A549 (cell line): Measurements from ENCODE around the gene EFHD1. TPM values are rescaled to one million over a fixed set of nuclear protein-coding genes. Genes with fewer than 3 reads are reported as not detected.

Experiments
- ATAC-seq, 2 experiments: fragments of 200-7000 bp in 1 of 2; fragments of >200 bp in 1 of 2; cut with Nextera tagmentation in 1 of 2; cut with Tn5 transposase in 1 of 2; 3 replicates each; pipeline versions ENCODE4 v1.8.0 to v1.9.1; 2018 to 2020; ENCODE audit warnings: mild to moderate bottlenecking in 1 of 2, moderate library complexity in 1 of 2
- CTCF ChIA-PET: fragments of 300-600 bp; sonication (Branson Sonifier 250); formaldehyde crosslinking; extraction: SDS; loops from one replicate; lab custom pipeline; 2021; ENCODE audit warnings: antibody characterized with exemption, inconsistent platforms; lab: Yijun Ruan, JAX
- POLR2A ChIA-PET: fragments of 350-600 bp; formaldehyde crosslinking; extraction: SDS; loops from one replicate; lab custom pipeline; 2021; ENCODE audit warnings: antibody characterized with exemption, inconsistent platforms; lab: Yijun Ruan, JAX
- DNase-seq, 2 experiments: peaks; one replicate each; pipeline versions ENCODE4 v3.0.0 to v3.0.0-alpha.2; 2011 to 2016; ENCODE audit warnings: low read depth in 1 of 2, low spot score in 1 of 2
- FAIRE-seq: peaks from 2 replicates; lab custom pipeline; 2011; peaks lifted over from hg19 to GRCh38; lab: Jason Lieb, UNC
- H3K27ac ChIP-seq, 2 experiments: fragments of >200 bp; sonication (Bioruptor Twin); formaldehyde crosslinking; 3 replicates each; pipeline ENCODE4 v1.5.1; 2016 to 2017
- H3K4me1 ChIP-seq: fragments of >200 bp; sonication (Bioruptor Twin); formaldehyde crosslinking; 3 replicates; pipeline ENCODE4 v1.6.1; 2016
- H3K4me2 ChIP-seq: fragments of >200 bp; sonication (Bioruptor Twin); formaldehyde crosslinking; 3 replicates; pipeline ENCODE4 v1.6.1; 2016
- H3K4me3 ChIP-seq: fragments of >200 bp; sonication (Bioruptor Twin); formaldehyde crosslinking; 3 replicates; pipeline ENCODE4 v1.5.1; 2016
- H3K9me3 ChIP-seq: fragments of >200 bp; sonication (Bioruptor Twin); formaldehyde crosslinking; 3 replicates; pipeline ENCODE4 v1.6.1; 2016
- BHLHE40 ChIP-seq: IDR thresholded peaks from 2 replicates; pipeline ENCODE4 v1.6.1; 2012; ENCODE audit warnings: low read depth, low read length, inconsistent platforms
- CEBPB ChIP-seq, 2 experiments: fragments of >200 bp in 1 of 2; sonication (Bioruptor Twin) in 1 of 2; formaldehyde crosslinking in 1 of 2; IDR thresholded peaks; 2 replicates each; pipeline ENCODE4 v1.6.1; 2012 to 2016
- CTCF ChIP-seq: fragments of >200 bp; sonication (Bioruptor Twin); formaldehyde crosslinking; IDR thresholded peaks from 3 replicates; pipeline ENCODE4 v1.5.1; 2016
- E2F6 ChIP-seq: IDR thresholded peaks from 2 replicates; pipeline ENCODE4 v1.6.1; 2012; ENCODE audit warnings: low read depth, borderline replicate concordance
- EHMT2 ChIP-seq: fragments of 200-600 bp; sonication (generic); IDR thresholded peaks from 2 replicates; pipeline ENCODE4 v1.6.1; 2016; ENCODE audit warnings: antibody characterized with exemption, low read depth, mild to moderate bottlenecking, moderate library complexity
- ELK1 ChIP-seq: fragments of 150-350 bp; IDR thresholded peaks from 2 replicates; pipeline ENCODE4 v1.6.1; 2014; ENCODE audit warnings: low read depth, mild to moderate bottlenecking, low read length
- FOSB ChIP-seq: fragments of 250-450 bp; sonication (Bioruptor Pico); IDR thresholded peaks from 2 replicates; pipeline ENCODE4 v1.5.0; 2020; ENCODE audit warnings: mild to moderate bottlenecking, moderate library complexity
- FOSL2 ChIP-seq, 2 experiments: fragments of 450-650 bp in 1 of 2; fragments of >200 bp in 1 of 2; sonication (Bioruptor Twin) in 1 of 2; formaldehyde crosslinking; IDR thresholded peaks; 2 replicates each; pipeline versions ENCODE4 v1.5.0 to v1.6.1; 2016 to 2020; ENCODE audit warnings: mild to moderate bottlenecking in 1 of 2, moderate library complexity in 1 of 2
- HDAC2 ChIP-seq: fragments of 200-600 bp; sonication (generic); IDR thresholded peaks from 2 replicates; pipeline ENCODE4 v1.6.1; 2016
- HMGXB4 ChIP-seq: fragments of 250-450 bp; sonication (Bioruptor Pico); IDR thresholded peaks from 2 replicates; pipeline ENCODE4 v1.5.0; 2021; ENCODE audit warnings: mild to moderate bottlenecking, moderate library complexity, borderline replicate concordance
- HOXA7 ChIP-seq: fragments of 250-450 bp; sonication (Bioruptor Pico); IDR thresholded peaks from 2 replicates; pipeline ENCODE4 v1.5.0; 2020; ENCODE audit warnings: mild to moderate bottlenecking, moderate library complexity
- HOXB13 ChIP-seq: fragments of 250-450 bp; sonication (Bioruptor Pico); IDR thresholded peaks from 2 replicates; pipeline ENCODE4 v1.5.0; 2020; ENCODE audit warnings: low read depth, mild to moderate bottlenecking, moderate library complexity
- KDM5A ChIP-seq: fragments of 200-600 bp; sonication (generic); IDR thresholded peaks from 2 replicates; pipeline ENCODE4 v1.6.1; 2016; ENCODE audit warnings: antibody characterized with exemption, mild to moderate bottlenecking
- MAFK ChIP-seq: fragments of 450-650 bp; IDR thresholded peaks from 2 replicates; pipeline ENCODE4 v1.6.1; 2014; ENCODE audit not compliant: partially characterized antibody
- MAX ChIP-seq: IDR thresholded peaks from 2 replicates; pipeline ENCODE4 v1.6.1; 2012
- NR3C1 ChIP-seq: fragments of >200 bp; sonication (Bioruptor Twin); formaldehyde crosslinking; IDR thresholded peaks from 3 replicates; pipeline ENCODE4 v1.6.1; 2017
- PHF8 ChIP-seq: fragments of 200-600 bp; sonication (generic); IDR thresholded peaks from 2 replicates; pipeline ENCODE4 v1.6.1; 2016; ENCODE audit warnings: low read depth, mild to moderate bottlenecking, antibody characterized with exemption, moderate library complexity, borderline replicate concordance
- POLR2AphosphoS2 ChIP-seq: conservative IDR thresholded peaks from 2 replicates; pipeline ENCODE4 v1.6.1; 2012; ENCODE audit warnings: low read length, improper control_type of control experiment, inconsistent platforms
- RAD21 ChIP-seq, 2 experiments: fragments of >200 bp in 1 of 2; sonication (Bioruptor Twin) in 1 of 2; formaldehyde crosslinking in 1 of 2; IDR thresholded peaks in 1 of 2; conservative IDR thresholded peaks in 1 of 2; 2 replicates in 1 of 2; 3 replicates in 1 of 2; pipeline ENCODE4 v1.6.1; 2012 to 2018; ENCODE audit warnings: inconsistent platforms in 1 of 2
- RCOR1 ChIP-seq: fragments of 150-350 bp; IDR thresholded peaks from 2 replicates; pipeline ENCODE4 v1.6.1; 2014; ENCODE audit warnings: antibody characterized with exemption, low read length, low read depth
- RNF2 ChIP-seq: fragments of 200-600 bp; sonication (generic); IDR thresholded peaks from 2 replicates; pipeline ENCODE4 v1.6.1; 2016; ENCODE audit warnings: low read depth, mild to moderate bottlenecking, antibody characterized with exemption, moderate library complexity, borderline replicate concordance
- SMC3 ChIP-seq: fragments of >200 bp; sonication (Bioruptor Twin); formaldehyde crosslinking; IDR thresholded peaks from 3 replicates; pipeline ENCODE4 v1.6.1; 2018; ENCODE audit warnings: inconsistent platforms
- SREBF2 ChIP-seq: fragments of 450-650 bp; IDR thresholded peaks from 2 replicates; pipeline ENCODE4 v1.6.1; 2014; ENCODE audit warnings: mild to moderate bottlenecking, moderate library complexity
- TP53 ChIP-seq: fragments of 250-450 bp; sonication (Bioruptor Pico); IDR thresholded peaks from 2 replicates; pipeline ENCODE4 v1.5.0; 2021; ENCODE audit warnings: mild to moderate bottlenecking, moderate library complexity
- USF2 ChIP-seq: fragments of 450-650 bp; IDR thresholded peaks from 2 replicates; pipeline ENCODE4 v1.6.1; 2014; ENCODE audit warnings: antibody characterized with exemption
- ZFP36 ChIP-seq: fragments of 450-650 bp; IDR thresholded peaks from 2 replicates; pipeline ENCODE4 v1.6.1; 2014; ENCODE audit warnings: borderline replicate concordance; ENCODE audit not compliant: partially characterized antibody
- WGBS: methylation state at CpG from one replicate; pipeline ENCODE4 v1.1.6; 2017; ENCODE audit errors: missing lambda C conversion rate; 5-methylcytosine and 5-hydroxymethylcytosine counted together
- polyA plus RNA-seq, 4 experiments: library from polyadenylated mRNA; depleted of rRNA in 3 of 4; stranded (reverse); fragments of >200 nt; fragmentation: RNase III in 1 of 4; extraction: RNeasy Plus Mini Kit Qiagen cat#74134 plus additional on column Dnase treatment in 1 of 4; gene quantifications; 2 replicates in 3 of 4; 3 replicates in 1 of 4; pipeline ENCODE4 v1.2.3, GENCODE V29; 2011 to 2017

EFHD1 gene
- polyA plus RNA-seq, 2 of the 4 experiments (the other 2 are of a cell fraction): 1.5 to 2.3 TPM

- ATAC-seq: no peak
- H3K4me1 ChIP-seq: no peaks in the 10 kb centered on the region
These were observed 48.1 kb downstream of the EFHD1 start for GRCh38 chr2:232681527-232681926.

GRCh38 chr2:232683368-232683767 is 50.0 kb downstream of the EFHD1 start:
- Histone ChIP-seq H3K4me2 (no peak overlapping the region), H3K4me1 (no peaks in the 10 kb centered on the region)
- no peak for TF ChIP-seq CTCF
- TF ChIP-seq ZFP36: no peak
- TF ChIP-seq PHF8: no peak
- TF ChIP-seq FOSB (CRISPR knock-in tag): no peak
- TF ChIP-seq NR3C1: no peak
- TF ChIP-seq FOSL2 (IDR thresholded peaks at IDR 0.05): no peak
- TF ChIP-seq FOSL2 (CRISPR knock-in tag; IDR thresholded peaks at IDR 0.05): no peak
- TF ChIP-seq SMC3: no peak
- no peak for TF ChIP-seq USF2
- no peak for TF ChIP-seq MAFK
- no peak for TF ChIP-seq RNF2
- TF ChIP-seq POLR2AphosphoS2: no peak
- no peak for TF ChIP-seq SREBF2
- no peak for TF ChIP-seq KDM5A
- no peak for TF ChIP-seq HMGXB4
- TF ChIP-seq, all 56 proteins: peak for 0
- CTCF ChIA-PET: interaction anchor here (0.7 to 2.2 kb wide), 6 partner anchors 12 to 72 kb away, joined by 3 to 6 read pairs (median 4); no protein-coding TSS in a partner anchor
- ATAC-seq (peak; percentile 65 to 66; a peak in 5 of 6 replicates), DNase-seq (no peak), FAIRE-seq (no peak)
- H3K27ac ChIP-seq: no peak overlapping the region
- 25% methylated on average over 1 of the region's 1 CpG for WGBS
- no peaks in the 10 kb centered on the region for H3K9me3 ChIP-seq
- POLR2A ChIA-PET: no interaction called here
- H3K4me3 ChIP-seq: no peak overlapping the region

More at GRCh38 chr2:232681527-232681926, 48.1 kb downstream of the EFHD1 start:
- DNase-seq (no peak), FAIRE-seq (no peak)
- POLR2A ChIA-PET: no interaction called here
- Histone ChIP-seq H3K4me3 (no peak overlapping the region), H3K27ac (no peak overlapping the region), H3K9me3 (no peaks in the 10 kb centered on the region)
- CTCF ChIA-PET: interaction anchor here (1.9 to 2.2 kb wide), 2 partner anchors 12 to 70 kb away, joined by 4 to 5 read pairs; no protein-coding TSS in a partner anchor
- WGBS: 76% methylated on average over 9 of the region's 10 CpGs
- TF ChIP-seq RAD21 (conservative IDR thresholded peaks at IDR 0.05 in 1 of 2, IDR thresholded peaks at IDR 0.05 in 1 of 2): no peak
- TF ChIP-seq SMC3: no peak
- TF ChIP-seq E2F6: no peak
- no peak for TF ChIP-seq CEBPB (IDR thresholded peaks at IDR 0.05)
- TF ChIP-seq BHLHE40: no peak
- no peak for TF ChIP-seq MAX
- TF ChIP-seq ZFP36: no peak
- no peak for TF ChIP-seq HOXA7 (CRISPR knock-in tag)
- TF ChIP-seq RCOR1: no peak
- TF ChIP-seq ELK1: no peak
- no peak for TF ChIP-seq HOXB13 (CRISPR knock-in tag)
- no peak for TF ChIP-seq HDAC2
- no peak for TF ChIP-seq TP53 (CRISPR knock-in tag)
- no peak for TF ChIP-seq PHF8
- no peak for TF ChIP-seq EHMT2
- TF ChIP-seq, all 56 proteins: peak for 0
- no peak overlapping the region for H3K4me2 ChIP-seq
